Body of pancreas (tissue), 4 donors: ENCODE measurements around the gene MIR17HG. TPM values are rescaled to one million over a fixed set of nuclear protein-coding genes. Genes with fewer than 3 reads are reported as not detected.

ENCODE experiments used
- ATAC-seq: fragments of 150-250 bp; one replicate; pipeline ENCODE4 v1.9.1; 2016
- DNase-seq, 4 donors: peaks; one replicate each; pipeline ENCODE4 v3.0.0-alpha.2; 2019
- H3K27ac ChIP-seq, 4 donors: fragments of 200-600 bp; sonication (generic); 1 replicate in 3 of 4; 2 replicates in 1 of 4; pipeline versions ENCODE4 v1.5.1 to v1.6.1; 2016 to 2019; ENCODE audit warnings: mild to moderate bottlenecking in 1 of 4, mixed read lengths in 1 of 4, moderate library complexity in 1 of 4
- H3K27me3 ChIP-seq, 2 donors: fragments of 200-600 bp; sonication (generic); one replicate each; pipeline ENCODE4 v1.6.0; 2016; ENCODE audit warnings: mild to moderate bottlenecking in 1 of 2
- H3K36me3 ChIP-seq, 2 donors: fragments of 200-600 bp; sonication (generic); replicated peaks in 1 of 2; 2 replicates each; pipeline ENCODE4 v1.5.1; 2016; ENCODE audit warnings: low read depth in 2 of 2; ENCODE audit not compliant: insufficient read depth in 1 of 2
- H3K4me1 ChIP-seq: fragments of 200-600 bp; sonication (generic); one replicate; pipeline ENCODE4 v1.6.0; 2016
- H3K4me3 ChIP-seq, 2 donors: fragments of 200-600 bp; sonication (generic); 1 replicate in 1 of 2; 2 replicates in 1 of 2; pipeline ENCODE4 v1.5.1; 2016 to 2019
- H3K9me3 ChIP-seq, 3 donors: fragments of 200-600 bp; sonication (generic); 1 replicate in 2 of 3; 2 replicates in 1 of 3; pipeline ENCODE4 v1.5.1; 2016
- CTCF ChIP-seq, 7 experiments: fragments of 450-650 bp in 4 of 7; fragments of 200-600 bp in 3 of 7; sonication (generic) in 3 of 7; IDR thresholded peaks; one replicate each; pipeline ENCODE4 v1.5.1; 2016 to 2019; ENCODE audit warnings: antibody characterized with exemption in 7 of 7
- POLR2A ChIP-seq, 3 donors: fragments of 450-650 bp; IDR thresholded peaks; one replicate each; pipeline ENCODE4 v1.6.1; 2016; ENCODE audit warnings: antibody characterized with exemption in 3 of 3, mild to moderate bottlenecking in 2 of 3
- WGBS, 2 donors: methylation state at CpG; one replicate each; pipeline ENCODE4 v1.1.5; 2017; 5-methylcytosine and 5-hydroxymethylcytosine counted together
- intact Hi-C: fragments of 100-400 bp; cut with DNase I; formaldehyde crosslinking; loops from one replicate; pipeline ENCODE4 v1.15.1; 2023
- total RNA-seq, 2 donors: library from RNA; depleted of rRNA; stranded (reverse); fragments of >200 nt; gene quantifications; one replicate each; pipeline ENCODE4 v1.1.0, GENCODE V29; 2016

MIR17HG gene
- total RNA-seq, 2 donors from 2014 or later, result 7.5 to 9.6 TPM

DNA sequence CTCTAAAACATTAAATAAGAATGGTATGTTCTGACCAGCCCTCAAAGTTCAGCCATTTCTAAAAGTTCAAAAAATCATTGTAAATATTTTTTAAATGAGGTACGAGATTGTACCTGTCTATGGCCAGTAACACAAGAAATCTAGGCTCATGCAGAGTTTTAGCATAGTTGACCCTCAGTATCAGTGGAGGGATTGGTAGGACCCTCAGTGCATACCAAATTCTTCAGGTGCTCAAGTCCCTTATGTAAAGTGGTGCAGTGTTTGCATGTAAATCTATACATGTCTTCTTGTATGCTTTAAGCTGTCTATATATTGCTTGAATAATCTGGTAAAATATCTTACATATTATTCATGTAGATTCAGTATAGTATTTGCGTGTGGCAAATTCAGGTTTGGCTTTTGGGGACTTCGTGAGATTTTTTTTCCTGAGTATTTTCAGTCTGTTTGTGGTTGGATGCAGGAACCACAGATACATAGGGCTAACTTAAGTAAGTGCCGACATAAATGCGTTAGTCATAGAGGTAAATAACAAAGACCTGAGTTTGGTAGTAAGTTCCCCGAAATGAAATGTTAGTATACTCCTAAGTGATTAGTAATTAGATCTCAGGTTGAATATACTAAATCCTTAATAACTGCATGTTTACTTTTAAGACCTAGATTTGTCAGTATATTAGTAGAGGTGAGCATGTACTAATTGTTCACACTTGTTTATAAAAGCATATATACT is 7.8 kb downstream of the MIR17HG start:
- ATAC-seq (no peak), DNase-seq (no peak)
- Histone ChIP-seq H3K4me1 (peaks cover 20% of the 10 kb centered on the region), H3K36me3 (peaks cover 0 to 8% of the 10 kb centered on the region in 2 donors), H3K27ac (no peak overlapping the region), H3K27me3 (no peaks in the 10 kb centered on the region), H3K9me3 (no peaks in the 10 kb centered on the region), H3K4me3 (no peak overlapping the region)
- intact Hi-C loops, result no loop called here
- 95 to 96% methylated on average over 6 of the region's 6 CpGs for WGBS, 2 donors
- no peak for TF ChIP-seq CTCF (IDR thresholded peaks at IDR 0.05)
- TF ChIP-seq POLR2A (IDR thresholded peaks at IDR 0.05), result no peak

- no peak overlapping the region for H3K4me3 ChIP-seq
- WGBS, 2 donors, result 92 to 97% methylated on average over 6 of the region's 6 CpGs
- peaks cover 12% of the 10 kb centered on the region for H3K4me1 ChIP-seq
- no peaks in the 10 kb centered on the region for H3K9me3 ChIP-seq
- peaks cover 0 to 7% of the 10 kb centered on the region in 2 donors for H3K36me3 ChIP-seq
- no peak for TF ChIP-seq POLR2A (IDR thresholded peaks at IDR 0.05)
- no peak for TF ChIP-seq CTCF (IDR thresholded peaks at IDR 0.05)
- no peaks in the 10 kb centered on the region for H3K27me3 ChIP-seq
- H3K27ac ChIP-seq, result no peak overlapping the region
- no peak for ATAC-seq
- intact Hi-C loops, result no loop called here
- no peak for DNase-seq
These were observed 8.6 kb downstream of the MIR17HG start for GRCh38 chr13:91355826-91356710.

DNA sequence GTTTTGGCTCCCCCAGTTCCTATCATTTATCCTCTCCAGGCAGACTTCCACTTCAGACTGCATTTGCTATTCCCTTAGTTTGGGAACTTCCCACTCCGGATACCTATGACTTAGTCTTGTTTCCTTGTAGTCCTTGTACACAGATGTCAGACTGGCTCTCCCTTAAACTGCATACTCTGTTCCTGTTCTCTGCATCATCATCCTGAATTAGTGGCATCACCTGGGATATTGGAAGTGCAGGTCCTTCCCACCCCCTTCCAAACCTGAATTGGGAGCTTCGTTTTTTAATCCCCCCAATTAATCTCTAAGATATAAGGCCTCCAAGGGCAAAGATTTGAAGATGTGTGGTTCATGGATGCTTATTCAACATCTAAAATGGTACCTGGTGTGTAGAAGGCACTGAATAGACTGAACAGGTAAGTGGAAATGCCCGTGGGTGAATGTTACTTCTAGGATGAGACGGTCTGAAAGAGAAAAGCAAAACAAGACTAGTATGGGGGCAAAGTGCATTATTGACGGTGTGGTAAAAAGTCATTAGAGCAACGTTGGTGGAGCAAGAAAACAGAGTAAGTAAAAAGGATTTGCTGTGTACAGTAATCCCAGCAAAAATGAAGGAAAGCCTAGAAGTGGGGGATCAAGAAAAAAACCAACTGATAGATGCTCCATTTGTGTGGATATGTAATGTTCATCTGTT is 9.6 kb downstream of the MIR17HG start:
- H3K27me3 ChIP-seq, result no peaks in the 10 kb centered on the region
- no peaks in the 10 kb centered on the region for H3K9me3 ChIP-seq
- peaks cover 20% of the 10 kb centered on the region for H3K4me1 ChIP-seq
- TF ChIP-seq POLR2A (IDR thresholded peaks at IDR 0.05) (no peak), CTCF (IDR thresholded peaks at IDR 0.05) (no peak)
- ATAC-seq (no peak), DNase-seq (no peak)
- peaks cover 0 to 6% of the 10 kb centered on the region in 2 donors for H3K36me3 ChIP-seq
- intact Hi-C loops, result no loop called here
- 72 to 81% methylated on average over 6 of the region's 6 CpGs for WGBS, 2 donors
- H3K27ac ChIP-seq, result no peak overlapping the region
- H3K4me3 ChIP-seq, result no peak overlapping the region

DNA sequence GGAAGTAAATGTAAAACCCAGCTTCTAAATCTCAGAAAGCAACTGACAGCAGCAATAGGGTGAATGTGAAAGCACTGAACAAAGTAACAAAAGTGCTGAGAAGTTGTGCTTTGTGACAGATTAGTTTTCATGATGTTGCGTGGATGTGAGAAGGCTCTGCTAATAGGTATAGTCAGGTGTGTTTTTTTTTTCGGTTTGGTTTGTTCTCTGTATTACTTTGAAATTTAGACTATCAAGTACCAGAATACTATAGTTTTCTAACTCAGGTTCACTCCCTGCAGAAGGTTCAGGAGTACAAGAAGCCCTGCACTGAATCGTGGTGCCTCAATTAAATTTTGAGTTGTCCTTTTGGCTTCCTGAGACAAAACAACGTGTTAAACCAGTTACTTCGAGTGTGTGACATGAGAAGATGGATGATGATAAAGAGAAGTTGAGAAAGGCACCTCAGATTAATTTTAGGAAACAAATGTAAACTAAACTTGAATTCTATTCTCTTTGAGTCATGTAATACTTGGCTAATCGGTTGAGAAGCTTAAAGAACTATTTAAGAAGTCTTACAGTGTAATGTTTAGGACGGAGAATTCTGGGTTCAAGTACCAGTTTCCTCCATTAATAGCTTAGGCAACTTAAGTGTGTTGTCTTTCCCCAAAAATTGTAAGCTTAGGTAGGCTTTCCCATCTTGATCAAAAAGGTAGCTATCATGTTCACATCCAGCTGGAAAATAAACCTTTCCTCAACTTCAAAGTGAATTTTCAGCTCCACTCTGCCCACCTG is 10.3 kb downstream of the MIR17HG start:
- ATAC-seq (no peak), DNase-seq (no peak)
- 59 to 62% methylated on average over 7 of the region's 7 CpGs for WGBS, 2 donors
- no peak overlapping the region for H3K27ac ChIP-seq
- intact Hi-C loops, result no loop called here
- H3K4me3 ChIP-seq, result no peak overlapping the region
- H3K27me3 ChIP-seq, result no peaks in the 10 kb centered on the region
- peaks cover 0 to 6% of the 10 kb centered on the region in 2 donors for H3K36me3 ChIP-seq
- TF ChIP-seq POLR2A (IDR thresholded peaks at IDR 0.05), result no peak
- no peak for TF ChIP-seq CTCF (IDR thresholded peaks at IDR 0.05)
- H3K4me1 ChIP-seq, result peaks cover 22% of the 10 kb centered on the region
- no peaks in the 10 kb centered on the region for H3K9me3 ChIP-seq
